Mesenchymal stem cell (in vitro differentiated cells and primary cell): ENCODE measurements around the gene ENDOD1.

Source experiments
- DNase-seq: peaks from one replicate; pipeline ENCODE4 v3.0.0-alpha.2; 2013
- H2AFZ ChIP-seq: one replicate; pipeline ENCODE4 v1.6.1; 2013; ENCODE audit warnings: low read depth, mild to moderate bottlenecking, control low read depth, inconsistent platforms, low read length, moderate library complexity
- H2AK5ac ChIP-seq: 2 replicates; pipeline ENCODE4 v1.6.1; 2013; ENCODE audit warnings: low read length, moderate library complexity, mild to moderate bottlenecking, inconsistent platforms; ENCODE audit not compliant: severe bottlenecking
- H2BK120ac ChIP-seq: one replicate; pipeline ENCODE4 v1.6.1; 2013; ENCODE audit warnings: low read depth, mild to moderate bottlenecking, inconsistent platforms, low read length, moderate library complexity
- H2BK12ac ChIP-seq, 2 experiments: one replicate each; pipeline ENCODE4 v1.6.1; 2013; ENCODE audit warnings: inconsistent platforms in 2 of 2, low read length in 2 of 2, mild to moderate bottlenecking in 2 of 2, moderate library complexity in 2 of 2, control low read depth in 1 of 2
- H2BK15ac ChIP-seq: one replicate; pipeline ENCODE4 v1.6.1; 2013; ENCODE audit warnings: mild to moderate bottlenecking, low read depth, inconsistent platforms; ENCODE audit not compliant: poor library complexity, severe bottlenecking
- H2BK5ac ChIP-seq: 2 replicates; pipeline ENCODE4 v1.6.1; 2013; ENCODE audit warnings: low read depth, mild to moderate bottlenecking, low read length, control low read depth, inconsistent platforms; ENCODE audit not compliant: poor library complexity, severe bottlenecking
- H3K14ac ChIP-seq, 2 experiments: one replicate each; pipeline ENCODE4 v1.6.1; 2013; ENCODE audit warnings: inconsistent platforms in 2 of 2, low read length in 2 of 2, control low read depth in 1 of 2, mild to moderate bottlenecking in 1 of 2, moderate library complexity in 1 of 2
- H3K18ac ChIP-seq, 2 experiments: one replicate each; pipeline ENCODE4 v1.6.1; 2013; ENCODE audit warnings: inconsistent platforms in 2 of 2, low read length in 2 of 2, control low read depth in 1 of 2, low read depth in 1 of 2, mild to moderate bottlenecking in 1 of 2
- H3K23ac ChIP-seq, 2 experiments: one replicate each; pipeline ENCODE4 v1.6.1; 2013; ENCODE audit warnings: inconsistent platforms in 2 of 2, low read length in 2 of 2, mild to moderate bottlenecking in 2 of 2, moderate library complexity in 2 of 2, control low read depth in 1 of 2
- H3K27ac ChIP-seq: 2 replicates; pipeline ENCODE4 v1.5.1; 2013; ENCODE audit warnings: mild to moderate bottlenecking, moderate library complexity, low read length, control low read depth, inconsistent platforms; ENCODE audit not compliant: poor library complexity, severe bottlenecking
- H3K27me3 ChIP-seq, 2 experiments: 2 replicates each; pipeline versions ENCODE4 v1.6.1 to v1.7.0; 2013; ENCODE audit warnings: low read length in 2 of 2, mild to moderate bottlenecking in 2 of 2, moderate library complexity in 2 of 2, control low read depth in 1 of 2, inconsistent platforms in 1 of 2; ENCODE audit not compliant: control insufficient read depth in 1 of 2, insufficient read depth in 1 of 2
- H3K36me3 ChIP-seq, 2 experiments: 2 replicates each; pipeline versions ENCODE4 v1.6.1 to v1.7.0; 2013; ENCODE audit warnings: low read length in 2 of 2, control low read depth in 1 of 2, inconsistent platforms in 1 of 2, low read depth in 1 of 2, mild to moderate bottlenecking in 1 of 2; ENCODE audit not compliant: insufficient read depth in 2 of 2, control insufficient read depth in 1 of 2
- H3K4ac ChIP-seq, 2 experiments: one replicate each; pipeline ENCODE4 v1.6.1; 2013; ENCODE audit warnings: inconsistent platforms in 2 of 2, low read length in 2 of 2, mild to moderate bottlenecking in 2 of 2, moderate library complexity in 2 of 2, control low read depth in 1 of 2, low read depth in 1 of 2
- H3K4me1 ChIP-seq: 2 replicates; pipeline ENCODE4 v1.6.1; 2013; ENCODE audit warnings: low read depth, low read length, control low read depth; ENCODE audit not compliant: control insufficient read depth, insufficient read depth
- H3K4me2 ChIP-seq: 2 replicates; pipeline ENCODE4 v1.6.1; 2013; ENCODE audit warnings: low read length, mild to moderate bottlenecking, inconsistent platforms; ENCODE audit not compliant: poor library complexity, severe bottlenecking
- H3K4me3 ChIP-seq, 2 experiments: 2 replicates each; pipeline versions ENCODE4 v1.5.1 to v1.7.0; 2013; ENCODE audit warnings: low read length in 2 of 2, mild to moderate bottlenecking in 2 of 2, control low read depth in 1 of 2, low read depth in 1 of 2; ENCODE audit not compliant: insufficient read depth in 1 of 2
- H3K79me1 ChIP-seq: replicated peaks from 2 replicates; pipeline ENCODE4 v1.6.1; 2013; ENCODE audit warnings: mild to moderate bottlenecking, control low read depth, low read length, inconsistent platforms; ENCODE audit not compliant: poor library complexity, severe bottlenecking
- H3K9ac ChIP-seq: 2 replicates; pipeline ENCODE4 v1.7.0; 2013; ENCODE audit warnings: mild to moderate bottlenecking, low read length, moderate library complexity
- H3K9me3 ChIP-seq: 2 replicates; pipeline ENCODE4 v1.7.0; 2013; ENCODE audit warnings: mild to moderate bottlenecking, low read length; ENCODE audit not compliant: control insufficient read depth
- H4K8ac ChIP-seq: one replicate; pipeline ENCODE4 v1.6.1; 2013; ENCODE audit warnings: inconsistent platforms, mild to moderate bottlenecking, low read length, moderate library complexity
- H4K91ac ChIP-seq: one replicate; pipeline ENCODE4 v1.6.1; 2013; ENCODE audit warnings: mild to moderate bottlenecking, low read length, inconsistent platforms
- WGBS: methylation state at CpG from one replicate; pipeline ENCODE4 v1.1.7; 2013; ENCODE audit warnings: mixed read lengths; 5-methylcytosine and 5-hydroxymethylcytosine counted together

ENDOD1 gene

DNA sequence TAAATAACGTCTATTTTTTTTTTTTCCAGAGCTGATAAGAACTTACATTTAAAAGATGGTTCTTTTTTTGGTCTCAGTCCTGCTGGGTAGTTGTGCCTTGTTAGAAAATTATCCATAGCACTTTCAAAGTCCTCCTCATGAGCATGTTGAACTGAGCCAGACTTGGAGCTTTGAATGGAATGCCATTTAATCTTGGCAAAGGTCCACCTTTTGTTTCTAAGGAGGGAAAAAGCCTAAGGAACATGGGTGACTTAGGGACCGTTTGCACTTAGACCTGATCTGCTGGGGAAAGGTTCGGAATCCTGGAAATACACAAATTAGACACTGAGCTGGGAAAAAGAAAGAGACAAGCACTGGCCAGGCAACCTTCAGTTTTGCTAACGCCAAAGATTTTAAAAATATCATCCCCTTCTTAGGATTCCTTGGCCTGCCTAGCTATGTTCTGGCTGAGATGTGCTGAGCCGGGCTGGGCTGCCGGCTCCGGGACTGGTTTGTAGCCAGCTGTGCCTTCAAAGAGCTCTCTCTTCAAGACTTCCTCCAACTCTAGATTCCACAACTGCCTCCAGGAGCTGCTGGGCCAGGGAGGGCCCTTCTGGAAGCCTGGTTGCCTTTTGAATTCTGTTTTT lies 67.4 kb downstream of the ENDOD1 start:
- H2AFZ ChIP-seq: no peak overlapping the region
- no peak overlapping the region for H4K91ac ChIP-seq
- no peaks in the 10 kb centered on the region for H3K36me3 ChIP-seq
- 93% methylated on average over 7 of the region's 7 CpGs for WGBS
- no peaks in the 10 kb centered on the region for H3K27me3 ChIP-seq
- H2BK15ac ChIP-seq: no peak overlapping the region
- no peak overlapping the region for H2BK5ac ChIP-seq
- no peak overlapping the region for H3K18ac ChIP-seq
- no peak overlapping the region for H2BK120ac ChIP-seq
- no peaks in the 10 kb centered on the region for H3K4me1 ChIP-seq
- H3K9me3 ChIP-seq: no peaks in the 10 kb centered on the region
- H4K8ac ChIP-seq: no peak overlapping the region
- H3K79me1 ChIP-seq: no peaks in the 10 kb centered on the region
- H3K4ac ChIP-seq: no peak overlapping the region
- no peak overlapping the region for H2BK12ac ChIP-seq
- no peak for DNase-seq
- H3K27ac ChIP-seq: no peak overlapping the region
- peak overlapping the region; percentile 47 for H3K9ac ChIP-seq
- no peak overlapping the region for H3K4me2 ChIP-seq
- no peak overlapping the region for H3K14ac ChIP-seq
- H3K23ac ChIP-seq: no peak overlapping the region
- no peak overlapping the region for H2AK5ac ChIP-seq
- H3K4me3 ChIP-seq: no peak overlapping the region

GRCh38 chr11:95157824-95158223 lies 68.2 kb downstream of the ENDOD1 start:
- no peak for DNase-seq
- Histone ChIP-seq H2BK12ac (no peak overlapping the region), H3K9ac (no peak overlapping the region)

DNA sequence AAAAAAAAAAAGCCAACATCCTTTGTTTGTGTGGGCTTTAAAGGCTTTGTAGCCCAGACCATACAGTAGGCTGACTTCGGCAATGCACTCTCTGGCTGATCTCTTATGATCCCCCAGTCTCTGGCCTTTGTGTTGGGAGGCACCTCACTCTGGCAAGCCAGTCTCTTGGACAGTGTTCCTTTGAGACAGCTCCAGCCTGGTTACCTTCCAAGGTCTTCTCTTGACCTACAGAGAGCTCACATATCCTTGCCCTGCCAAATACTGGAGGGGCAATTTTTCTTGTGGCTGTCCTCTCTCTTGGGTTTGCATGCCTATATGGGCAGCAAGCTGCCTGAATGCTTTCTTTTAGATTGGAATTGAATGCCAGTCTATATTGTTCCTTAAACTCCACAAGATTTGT lies 71.6 kb downstream of the ENDOD1 start:
- DNase-seq: no peak
- Histone ChIP-seq H3K9me3 (no peaks in the 10 kb centered on the region), H4K8ac (no peak overlapping the region), H3K4me1 (no peaks in the 10 kb centered on the region), H2BK120ac (no peak overlapping the region), H3K4ac (no peak overlapping the region), H3K36me3 (no peaks in the 10 kb centered on the region), H2BK5ac (no peak overlapping the region), H3K14ac (no peak overlapping the region), H3K18ac (no peak overlapping the region), H2BK12ac (no peak overlapping the region), H3K4me2 (no peak overlapping the region), H3K4me3 (no peak overlapping the region), H2AK5ac (no peak overlapping the region), H4K91ac (no peak overlapping the region), H2BK15ac (no peak overlapping the region), H2AFZ (no peak overlapping the region), H3K27me3 (no peaks in the 10 kb centered on the region), H3K23ac (no peak overlapping the region), H3K9ac (no peak overlapping the region), H3K27ac (no peak overlapping the region), H3K79me1 (no peaks in the 10 kb centered on the region)
- WGBS: 100% methylated on average over 1 of the region's 1 CpG

More at GRCh38 chr11:95157824-95158223, 68.2 kb downstream of the ENDOD1 start:
- Histone ChIP-seq H3K27ac (no peak overlapping the region), H3K36me3 (no peaks in the 10 kb centered on the region), H3K27me3 (no peaks in the 10 kb centered on the region), H3K18ac (no peak overlapping the region), H3K4ac (no peak overlapping the region), H3K4me3 (no peak overlapping the region), H2AFZ (no peak overlapping the region), H4K8ac (no peak overlapping the region), H2BK120ac (no peak overlapping the region), H3K4me1 (no peaks in the 10 kb centered on the region), H2BK15ac (no peak overlapping the region), H3K4me2 (no peak overlapping the region), H2AK5ac (no peak overlapping the region), H3K23ac (no peak overlapping the region), H4K91ac (no peak overlapping the region), H3K9me3 (no peaks in the 10 kb centered on the region), H3K79me1 (no peaks in the 10 kb centered on the region), H2BK5ac (no peak overlapping the region), H3K14ac (no peak overlapping the region)
- WGBS: 98% methylated on average over 1 of the region's 1 CpG

GRCh38 chr11:95163106-95163505 lies 73.5 kb downstream of the ENDOD1 start:
- no peak overlapping the region for H3K27ac ChIP-seq
- no peaks in the 10 kb centered on the region for H3K79me1 ChIP-seq
- H2BK5ac ChIP-seq: no peak overlapping the region
- H2AFZ ChIP-seq: no peak overlapping the region
- H3K9me3 ChIP-seq: no peaks in the 10 kb centered on the region
- H2BK15ac ChIP-seq: no peak overlapping the region
- no peak overlapping the region for H3K4ac ChIP-seq
- H3K18ac ChIP-seq: no peak overlapping the region
- H3K36me3 ChIP-seq: peaks cover 0 to 1% of the 10 kb centered on the region in 2 experiments
- no peak overlapping the region for H4K91ac ChIP-seq
- H3K9ac ChIP-seq: no peak overlapping the region
- H2AK5ac ChIP-seq: no peak overlapping the region
- H2BK12ac ChIP-seq: no peak overlapping the region
- no peak overlapping the region for H3K4me3 ChIP-seq
- no peaks in the 10 kb centered on the region for H3K4me1 ChIP-seq
- H3K23ac ChIP-seq: no peak overlapping the region
- H3K14ac ChIP-seq: no peak overlapping the region
- no peak overlapping the region for H3K4me2 ChIP-seq
- H2BK120ac ChIP-seq: no peak overlapping the region
- 98% methylated on average over 3 of the region's 4 CpGs for WGBS
- DNase-seq: no peak
- no peaks in the 10 kb centered on the region for H3K27me3 ChIP-seq
- H4K8ac ChIP-seq: no peak overlapping the region
